ENCODE measurements around the gene GPX6. TPM values are rescaled to one million over a fixed set of nuclear protein-coding genes. Genes with fewer than 3 reads are reported as not detected.

GPX6 gene
- total RNA-seq, 1 donor from 2014 or later: not detected

DNA sequence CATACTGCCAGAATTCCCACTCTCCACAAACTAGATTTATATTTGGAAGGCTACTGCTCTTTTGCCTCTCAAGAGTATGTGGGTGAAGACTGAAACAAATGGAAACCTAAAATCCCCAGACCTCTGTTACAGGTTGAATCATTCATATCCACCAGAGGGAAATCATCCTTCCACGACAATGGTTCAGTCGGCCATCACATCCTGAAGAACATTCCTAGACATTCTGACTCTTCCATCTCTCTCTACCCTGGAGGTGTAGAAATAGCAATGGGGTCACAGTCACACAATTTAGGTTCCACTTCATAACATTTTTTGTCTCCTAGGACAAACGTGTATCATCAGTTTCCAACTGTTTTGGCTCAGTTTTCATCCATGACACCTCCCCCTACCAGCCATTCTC is 18.7 kb upstream of the GPX6 start:
- H3K36me3 ChIP-seq (ENCODE audit: control insufficient read depth, insufficient read depth, low read length): no peaks in the 10 kb centered on the region

DNA sequence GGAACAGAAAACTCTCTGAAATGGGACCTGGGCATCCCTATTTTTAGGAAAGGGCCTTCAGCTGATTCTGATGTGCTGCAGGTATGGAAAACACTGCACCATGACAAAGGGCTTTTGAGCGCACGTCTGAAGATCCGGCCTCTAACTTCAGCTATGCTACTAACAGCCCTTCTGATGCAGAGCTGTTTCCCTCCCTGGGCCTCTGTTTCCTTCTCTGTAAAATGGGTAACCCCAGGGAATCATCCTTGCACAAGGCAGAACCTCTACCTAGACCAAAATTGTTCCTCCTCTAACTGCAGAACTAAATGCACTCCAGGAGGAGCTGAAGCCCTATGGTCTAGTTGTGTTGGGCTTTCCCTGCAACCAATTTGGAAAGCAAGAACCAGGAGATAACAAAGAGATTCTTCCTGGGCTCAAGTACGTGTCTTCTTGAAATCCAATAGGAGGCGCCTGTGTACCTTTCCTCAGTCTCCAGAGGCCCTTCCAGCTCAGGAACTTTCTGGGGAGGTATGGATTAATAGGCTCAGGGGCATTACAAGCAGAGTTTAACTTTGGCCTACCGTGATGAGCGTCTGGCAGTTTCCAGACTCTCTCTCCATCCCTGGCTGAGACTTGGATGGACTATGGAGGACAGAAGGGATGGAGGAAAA is 16.0 kb upstream of the GPX6 start:
- DNase-seq (ENCODE audit: low read depth): no peak
- peaks cover 5% of the 10 kb centered on the region for H3K27me3 ChIP-seq (ENCODE audit: control insufficient read depth, insufficient read depth, low read length)
- H3K36me3 ChIP-seq (ENCODE audit: control insufficient read depth, insufficient read depth, low read length): no peaks in the 10 kb centered on the region
- TF ChIP-seq CTCF (IDR thresholded peaks at IDR 0.05; ENCODE audit: insufficient read depth, low read length, poor library complexity, severe bottlenecking): no peak
- H3K4me3 ChIP-seq (ENCODE audit: low read depth, low read length): no peak overlapping the region

More for the DNA sequence above, 18.7 kb upstream of the GPX6 start:
- no peak for DNase-seq (ENCODE audit: low read depth)
- peaks cover 5% of the 10 kb centered on the region for H3K27me3 ChIP-seq (ENCODE audit: control insufficient read depth, insufficient read depth, low read length)
- TF ChIP-seq CTCF (IDR thresholded peaks at IDR 0.05; ENCODE audit: insufficient read depth, low read length, poor library complexity, severe bottlenecking): no peak
- H3K4me3 ChIP-seq (ENCODE audit: low read depth, low read length): no peak overlapping the region

DNA sequence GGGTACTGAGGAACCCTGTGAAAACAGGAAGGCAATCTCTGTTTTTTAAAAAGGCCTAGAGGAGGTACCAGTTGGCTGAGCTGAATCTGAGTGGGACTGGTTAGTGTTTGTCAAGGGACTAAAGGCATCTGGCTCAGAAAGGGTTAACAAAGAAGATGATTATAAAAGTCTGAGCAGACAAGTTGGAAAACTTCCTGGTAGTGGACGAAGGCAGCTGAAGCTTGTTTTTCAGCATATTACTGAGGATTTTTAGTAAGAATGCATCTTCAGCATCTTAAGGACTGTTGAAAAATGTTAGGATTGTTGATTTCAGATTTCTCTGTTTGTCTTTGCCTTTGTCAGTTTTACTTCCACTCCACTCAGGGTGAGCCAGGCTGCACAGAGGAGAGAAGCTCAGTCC is 15.2 kb upstream of the GPX6 start:
- Histone ChIP-seq H3K4me3 (ENCODE audit: low read depth, low read length) (no peak overlapping the region), H3K27me3 (ENCODE audit: control insufficient read depth, insufficient read depth, low read length) (peaks cover 3% of the 10 kb centered on the region), H3K36me3 (ENCODE audit: control insufficient read depth, insufficient read depth, low read length) (no peaks in the 10 kb centered on the region)
- no peak for DNase-seq (ENCODE audit: low read depth)
- TF ChIP-seq CTCF (IDR thresholded peaks at IDR 0.05; ENCODE audit: insufficient read depth, low read length, poor library complexity, severe bottlenecking): no peak

DNA sequence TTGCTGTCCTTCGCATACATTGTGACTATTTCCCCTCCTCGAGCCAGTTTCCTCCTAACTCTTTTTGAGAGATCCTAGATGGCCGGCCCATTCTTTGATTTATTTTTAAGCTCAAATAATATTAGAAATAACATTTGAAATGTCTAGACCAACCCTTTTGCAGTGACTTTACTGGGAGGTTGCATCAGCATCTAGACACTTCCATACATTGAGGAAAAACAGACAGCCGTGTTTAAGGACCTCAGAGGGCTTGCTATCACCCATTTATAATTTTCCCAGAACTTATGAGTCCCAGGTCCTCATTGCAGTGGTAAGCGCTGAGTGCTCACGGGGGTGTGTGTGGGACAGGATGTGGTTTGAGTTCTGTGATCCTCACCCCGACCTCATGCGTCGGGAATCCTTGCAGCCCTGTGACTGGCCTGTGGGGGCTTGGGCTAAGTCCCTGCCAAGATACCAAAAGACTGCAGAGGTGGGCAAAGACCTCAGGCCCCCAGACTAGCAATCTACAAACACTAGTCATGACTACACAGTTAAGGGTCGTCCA is 10.0 kb upstream of the GPX6 start, which contains the start of gene GPX5:
TSS of gene GPX5 (plus strand) at position 386 of the 544 bp plus-strand sequence. CDS start at position 519, 133 bp downstream.
- DNase-seq (ENCODE audit: low read depth): no peak
- Histone ChIP-seq H3K27me3 (ENCODE audit: control insufficient read depth, insufficient read depth, low read length) (no peaks in the 10 kb centered on the region), H3K4me3 (ENCODE audit: low read depth, low read length) (no peak within 1 kb of the TSS), H3K36me3 (ENCODE audit: control insufficient read depth, insufficient read depth, low read length) (no peaks in the 10 kb centered on the region)
- no peak for TF ChIP-seq CTCF (IDR thresholded peaks at IDR 0.05; ENCODE audit: insufficient read depth, low read length, poor library complexity, severe bottlenecking)

GRCh38 chr6:28523241-28523622 is 7.6 kb upstream of the GPX6 start:
- no peak for DNase-seq (ENCODE audit: low read depth)
- H3K36me3 ChIP-seq (ENCODE audit: control insufficient read depth, insufficient read depth, low read length): no peaks in the 10 kb centered on the region
- no peaks in the 10 kb centered on the region for H3K27me3 ChIP-seq (ENCODE audit: control insufficient read depth, insufficient read depth, low read length)
- no peak overlapping the region for H3K4me3 ChIP-seq (ENCODE audit: low read depth, low read length)
- TF ChIP-seq CTCF (IDR thresholded peaks at IDR 0.05; ENCODE audit: insufficient read depth, low read length, poor library complexity, severe bottlenecking): no peak
